ENCODE results near the gene SPCS1. TPM values are rescaled to one million over a fixed set of nuclear protein-coding genes. Genes with fewer than 3 reads are reported as not detected.

Gene SPCS1
- total RNA-seq, 1 donor: 111 TPM

GRCh38 chr3:52678265-52679198, 27.4 kb upstream of the SPCS1 start:
- no peak for DNase-seq (ENCODE audit: low read depth)
- no peak overlapping the region for H3K4me3 ChIP-seq (ENCODE audit: low read depth, low read length)
- no peak for TF ChIP-seq CTCF (IDR thresholded peaks at IDR 0.05; ENCODE audit: insufficient read depth, low read length)

- no peak for TF ChIP-seq CTCF (IDR thresholded peaks at IDR 0.05; ENCODE audit: insufficient read depth, low read length)
- DNase-seq (ENCODE audit: low read depth): peak; percentile 82
- no peak overlapping the region for H3K4me3 ChIP-seq (ENCODE audit: low read depth, low read length)
Measured at GRCh38 chr3:52679199-52679538, 26.7 kb upstream of the SPCS1 start.

GRCh38 chr3:52679811-52680210, 26.1 kb upstream of the SPCS1 start:
- no peak for TF ChIP-seq CTCF (IDR thresholded peaks at IDR 0.05; ENCODE audit: insufficient read depth, low read length)
- DNase-seq (ENCODE audit: low read depth): peak; percentile 65
- H3K4me3 ChIP-seq (ENCODE audit: low read depth, low read length): no peak overlapping the region

GRCh38 chr3:52681596-52681995, 24.3 kb upstream of the SPCS1 start:
- no peak overlapping the region for H3K4me3 ChIP-seq (ENCODE audit: low read depth, low read length)
- TF ChIP-seq CTCF (IDR thresholded peaks at IDR 0.05; ENCODE audit: insufficient read depth, low read length): no peak
- no peak for DNase-seq (ENCODE audit: low read depth)

GRCh38 chr3:52682016-52682415, 23.9 kb upstream of the SPCS1 start:
- peak; percentile 76 for DNase-seq (ENCODE audit: low read depth)
- no peak for TF ChIP-seq CTCF (IDR thresholded peaks at IDR 0.05; ENCODE audit: insufficient read depth, low read length)
- H3K4me3 ChIP-seq (ENCODE audit: low read depth, low read length): no peak overlapping the region

- no peak overlapping the region for H3K4me3 ChIP-seq (ENCODE audit: low read depth, low read length)
- TF ChIP-seq CTCF (IDR thresholded peaks at IDR 0.05; ENCODE audit: insufficient read depth, low read length): no peak
- peak; percentile 34 for DNase-seq (ENCODE audit: low read depth)
Measured at GRCh38 chr3:52683611-52684010, 22.3 kb upstream of the SPCS1 start.

Measured in fibroblast of the aortic adventitia (primary cell).